ENCODE measurements around the gene PLD3. TPM values are rescaled to one million over a fixed set of nuclear protein-coding genes. Genes with fewer than 3 reads are reported as not detected.

Gene PLD3
- polyA plus RNA-seq, 1 donor (not counting 4 experiments of a cell fraction or from before 2014, with no cell fraction given): 102 TPM

DNA sequence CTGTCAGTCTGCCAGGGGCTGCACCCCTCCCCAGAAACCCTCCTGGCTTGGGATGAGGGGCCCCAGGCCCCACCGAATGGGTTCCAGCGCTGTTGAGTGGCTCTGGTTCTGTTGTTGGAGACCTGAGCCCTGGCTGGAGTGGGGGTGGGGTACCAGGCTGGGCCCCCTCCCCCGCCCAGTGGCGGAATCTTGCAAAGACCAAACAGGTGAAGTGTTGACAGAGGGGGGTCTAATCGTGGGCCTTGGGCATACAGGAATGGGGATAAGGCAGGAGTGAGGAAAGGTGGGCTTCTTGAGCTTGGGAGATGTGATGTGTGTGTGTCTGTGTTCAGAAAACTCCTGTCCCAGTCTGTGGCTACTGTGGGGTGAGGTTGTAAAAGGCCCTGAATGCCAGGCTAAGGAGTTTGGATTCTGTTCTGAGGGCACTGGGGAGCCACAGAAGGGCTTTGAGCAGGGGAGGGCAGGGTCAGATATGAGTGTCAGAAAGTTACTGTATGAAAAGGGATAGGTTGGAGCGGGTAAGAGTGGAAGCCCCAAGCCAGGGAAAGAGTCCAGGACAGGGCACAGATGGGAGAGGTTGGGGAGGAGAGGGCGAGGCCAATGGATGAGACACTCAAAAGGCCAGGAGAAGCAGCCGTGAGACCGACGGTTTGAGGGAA, 41.7 kb downstream of the PLD3 start, which contains the start of gene HIPK4:
Gene HIPK4, minus strand, starts transcription at position 98 of the 659 bp plus-strand sequence. CDS start 279 bp downstream, outside the sequence.
- H3K9me3 ChIP-seq (ENCODE audit: control insufficient read depth, low read depth, low read length): no peaks in the 10 kb centered on the region
- H3K4me3 ChIP-seq (ENCODE audit: control insufficient read depth in 2 of 3, extremely low read depth in 1 of 3, insufficient read depth in 2 of 3, low read depth in 1 of 3, low read length in 3 of 3): no peak within 1 kb of the TSS
- H3K4me1 ChIP-seq (ENCODE audit: control insufficient read depth, extremely low read depth, insufficient read depth, low read length): peaks cover 5% of the 10 kb centered on the region
- H2AFZ ChIP-seq (ENCODE audit: control insufficient read depth, low read length): no peak within 1 kb of the TSS
- FAIRE-seq (no peak), DNase-seq (ENCODE audit: low read depth, low spot score) (no peak)
- H4K20me1 ChIP-seq (ENCODE audit: control insufficient read depth, extremely low read depth, insufficient read depth, low read length): no peaks in the 10 kb centered on the region
- no peak within 1 kb of the TSS for H3K27ac ChIP-seq (ENCODE audit: control insufficient read depth, insufficient read depth, low read length)
- no peaks in the 10 kb centered on the region for H3K9me1 ChIP-seq (ENCODE audit: control insufficient read depth, extremely low read depth, insufficient read depth, low read length)
- TF ChIP-seq, protein P1, sequence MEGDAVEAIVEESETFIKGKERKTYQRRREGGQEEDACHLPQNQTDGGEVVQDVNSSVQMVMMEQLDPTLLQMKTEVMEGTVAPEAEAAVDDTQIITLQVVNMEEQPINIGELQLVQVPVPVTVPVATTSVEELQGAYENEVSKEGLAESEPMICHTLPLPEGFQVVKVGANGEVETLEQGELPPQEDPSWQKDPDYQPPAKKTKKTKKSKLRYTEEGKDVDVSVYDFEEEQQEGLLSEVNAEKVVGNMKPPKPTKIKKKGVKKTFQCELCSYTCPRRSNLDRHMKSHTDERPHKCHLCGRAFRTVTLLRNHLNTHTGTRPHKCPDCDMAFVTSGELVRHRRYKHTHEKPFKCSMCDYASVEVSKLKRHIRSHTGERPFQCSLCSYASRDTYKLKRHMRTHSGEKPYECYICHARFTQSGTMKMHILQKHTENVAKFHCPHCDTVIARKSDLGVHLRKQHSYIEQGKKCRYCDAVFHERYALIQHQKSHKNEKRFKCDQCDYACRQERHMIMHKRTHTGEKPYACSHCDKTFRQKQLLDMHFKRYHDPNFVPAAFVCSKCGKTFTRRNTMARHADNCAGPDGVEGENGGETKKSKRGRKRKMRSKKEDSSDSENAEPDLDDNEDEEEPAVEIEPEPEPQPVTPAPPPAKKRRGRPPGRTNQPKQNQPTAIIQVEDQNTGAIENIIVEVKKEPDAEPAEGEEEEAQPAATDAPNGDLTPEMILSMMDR (optimal IDR thresholded peaks at IDR 0.05 in 1 of 3, IDR thresholded peaks at IDR 0.05 in 1 of 3, conservative IDR thresholded peaks at IDR 0.05 in 1 of 3; ENCODE audit: extremely low read depth in 1 of 3, insufficient read depth in 2 of 3, low read length in 3 of 3): no peak
- no peak for TF ChIP-seq EZH2 (IDR thresholded peaks at IDR 0.05; ENCODE audit: low read length)
- no peaks in the 10 kb centered on the region for H3K36me3 ChIP-seq (ENCODE audit: control insufficient read depth in 2 of 2, extremely low read depth in 1 of 2, insufficient read depth in 2 of 2, low read length in 2 of 2)
- H3K79me2 ChIP-seq (ENCODE audit: control insufficient read depth, insufficient read depth, low read length): no peaks in the 10 kb centered on the region
- H3K4me2 ChIP-seq (ENCODE audit: control insufficient read depth, extremely low read depth, insufficient read depth, low read depth, low read length): no peak within 1 kb of the TSS
- dilution Hi-C loops (cut with MboI; ENCODE audit: extremely low pct_ligation_motif_present, low sequenced_read_pairs): no loop called here
- H3K27me3 ChIP-seq (ENCODE audit: control insufficient read depth, extremely low read depth, insufficient read depth, low read length): peaks cover 4% of the 10 kb centered on the region
- no peak within 1 kb of the TSS for H3K9ac ChIP-seq (ENCODE audit: control insufficient read depth, extremely low read depth, insufficient read depth, low read length)

DNA sequence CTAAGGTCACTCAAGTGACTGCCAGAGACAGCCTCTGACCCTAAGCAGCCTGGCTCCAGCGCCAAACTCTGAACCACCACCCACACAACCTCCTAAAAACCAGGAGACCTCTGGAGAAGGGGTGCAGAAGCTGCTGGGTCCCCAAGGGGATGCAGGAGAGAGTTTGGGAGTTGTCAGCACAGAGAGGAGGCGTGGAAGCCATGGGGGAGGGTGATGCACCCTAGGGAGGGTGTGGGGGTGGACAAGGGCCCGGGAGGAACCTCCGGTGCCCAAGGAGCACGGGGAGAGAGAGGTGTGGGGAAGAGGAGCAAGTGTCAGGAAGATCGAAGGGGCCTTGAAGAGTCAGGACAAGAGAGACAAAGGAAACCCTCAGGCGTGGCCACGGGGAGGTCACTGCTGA, 43.6 kb downstream of the PLD3 start:
- DNase-seq (ENCODE audit: low read depth, low spot score): no peak
- Histone ChIP-seq H3K4me1 (ENCODE audit: control insufficient read depth, extremely low read depth, insufficient read depth, low read length) (peaks cover 5% of the 10 kb centered on the region), H3K27ac (ENCODE audit: control insufficient read depth, insufficient read depth, low read length) (no peak overlapping the region), H3K9me3 (ENCODE audit: control insufficient read depth, low read depth, low read length) (no peaks in the 10 kb centered on the region), H3K4me2 (ENCODE audit: control insufficient read depth, extremely low read depth, insufficient read depth, low read depth, low read length) (no peak overlapping the region), H3K9ac (ENCODE audit: control insufficient read depth, extremely low read depth, insufficient read depth, low read length) (no peak overlapping the region), H3K4me3 (ENCODE audit: control insufficient read depth in 2 of 3, extremely low read depth in 1 of 3, insufficient read depth in 2 of 3, low read depth in 1 of 3, low read length in 3 of 3) (no peak overlapping the region), H3K9me1 (ENCODE audit: control insufficient read depth, extremely low read depth, insufficient read depth, low read length) (no peaks in the 10 kb centered on the region), H3K79me2 (ENCODE audit: control insufficient read depth, insufficient read depth, low read length) (no peaks in the 10 kb centered on the region), H2AFZ (ENCODE audit: control insufficient read depth, low read length) (no peak overlapping the region), H3K27me3 (ENCODE audit: control insufficient read depth, extremely low read depth, insufficient read depth, low read length) (peaks cover 23% of the 10 kb centered on the region), H4K20me1 (ENCODE audit: control insufficient read depth, extremely low read depth, insufficient read depth, low read length) (no peaks in the 10 kb centered on the region), H3K36me3 (ENCODE audit: control insufficient read depth in 2 of 2, extremely low read depth in 1 of 2, insufficient read depth in 2 of 2, low read length in 2 of 2) (no peaks in the 10 kb centered on the region)
- dilution Hi-C loops (cut with MboI; ENCODE audit: extremely low pct_ligation_motif_present, low sequenced_read_pairs): no loop called here
- no peak for FAIRE-seq
- no peak for TF ChIP-seq EZH2 (IDR thresholded peaks at IDR 0.05; ENCODE audit: low read length)
- TF ChIP-seq, protein P1 (optimal IDR thresholded peaks at IDR 0.05 in 1 of 3, IDR thresholded peaks at IDR 0.05 in 1 of 3, conservative IDR thresholded peaks at IDR 0.05 in 1 of 3; ENCODE audit: extremely low read depth in 1 of 3, insufficient read depth in 2 of 3, low read length in 3 of 3): no peak
